ENCODE measurements around the gene HSD11B1L.

HSD11B1L gene

DNA sequence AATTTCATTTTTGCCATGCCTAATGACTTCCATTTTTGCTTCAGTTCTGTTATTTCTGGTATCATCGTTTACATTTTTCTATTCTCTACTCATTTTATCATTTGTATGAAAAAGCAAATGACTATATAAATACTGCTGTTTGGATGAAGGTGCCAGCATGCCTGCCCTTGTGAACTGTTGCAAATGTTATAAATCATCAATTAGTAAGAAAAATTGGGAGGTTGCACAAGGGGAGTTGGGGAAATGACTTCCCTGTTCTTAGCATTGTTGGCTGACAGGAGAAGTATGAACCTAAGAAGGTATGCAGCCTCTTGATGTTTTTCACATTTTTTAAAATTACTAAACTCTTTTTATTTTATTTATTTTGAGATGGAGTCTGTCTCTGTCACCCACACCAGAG, 42.9 kb upstream of the HSD11B1L start:
- Histone ChIP-seq H3K27me3 (no peaks in the 10 kb centered on the region), H3K9me3 (no peaks in the 10 kb centered on the region), H3K4me3 (ENCODE audit: low read depth, low read length) (no peak overlapping the region), H3K36me3 (peaks cover 52% of the 10 kb centered on the region), H3K4me1 (no peaks in the 10 kb centered on the region)
- no peak for DNase-seq
- TF ChIP-seq, protein P1, sequence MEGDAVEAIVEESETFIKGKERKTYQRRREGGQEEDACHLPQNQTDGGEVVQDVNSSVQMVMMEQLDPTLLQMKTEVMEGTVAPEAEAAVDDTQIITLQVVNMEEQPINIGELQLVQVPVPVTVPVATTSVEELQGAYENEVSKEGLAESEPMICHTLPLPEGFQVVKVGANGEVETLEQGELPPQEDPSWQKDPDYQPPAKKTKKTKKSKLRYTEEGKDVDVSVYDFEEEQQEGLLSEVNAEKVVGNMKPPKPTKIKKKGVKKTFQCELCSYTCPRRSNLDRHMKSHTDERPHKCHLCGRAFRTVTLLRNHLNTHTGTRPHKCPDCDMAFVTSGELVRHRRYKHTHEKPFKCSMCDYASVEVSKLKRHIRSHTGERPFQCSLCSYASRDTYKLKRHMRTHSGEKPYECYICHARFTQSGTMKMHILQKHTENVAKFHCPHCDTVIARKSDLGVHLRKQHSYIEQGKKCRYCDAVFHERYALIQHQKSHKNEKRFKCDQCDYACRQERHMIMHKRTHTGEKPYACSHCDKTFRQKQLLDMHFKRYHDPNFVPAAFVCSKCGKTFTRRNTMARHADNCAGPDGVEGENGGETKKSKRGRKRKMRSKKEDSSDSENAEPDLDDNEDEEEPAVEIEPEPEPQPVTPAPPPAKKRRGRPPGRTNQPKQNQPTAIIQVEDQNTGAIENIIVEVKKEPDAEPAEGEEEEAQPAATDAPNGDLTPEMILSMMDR (IDR thresholded peaks at IDR 0.05; ENCODE audit: low read depth, low read length), result no peak

DNA sequence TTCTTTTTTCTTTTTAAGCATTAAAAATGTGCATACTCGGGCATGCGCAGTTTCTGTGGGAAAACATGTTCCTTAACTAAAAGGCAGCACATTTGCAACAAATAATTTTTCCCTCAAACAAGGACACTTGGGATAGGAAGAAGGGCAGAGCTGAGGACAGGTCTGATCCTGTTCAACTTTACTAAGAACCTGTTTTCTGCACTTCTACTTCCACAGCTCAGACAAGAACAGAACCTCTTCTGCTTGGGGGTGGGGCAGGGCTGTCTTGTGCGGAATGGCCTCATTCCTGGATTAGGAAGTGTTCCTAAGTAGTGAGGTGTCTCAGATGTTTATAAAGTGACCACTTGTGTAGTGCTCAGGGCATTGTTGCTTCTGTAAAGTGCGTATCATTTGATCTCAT, 39.7 kb upstream of the HSD11B1L start:
- Histone ChIP-seq H3K9me3 (no peaks in the 10 kb centered on the region), H3K4me1 (no peaks in the 10 kb centered on the region), H3K27me3 (no peaks in the 10 kb centered on the region), H3K36me3 (peaks cover 64% of the 10 kb centered on the region), H3K4me3 (ENCODE audit: low read depth, low read length) (no peak overlapping the region)
- TF ChIP-seq, protein P1 (IDR thresholded peaks at IDR 0.05; ENCODE audit: low read depth, low read length), result no peak
- DNase-seq, result no peak

DNA sequence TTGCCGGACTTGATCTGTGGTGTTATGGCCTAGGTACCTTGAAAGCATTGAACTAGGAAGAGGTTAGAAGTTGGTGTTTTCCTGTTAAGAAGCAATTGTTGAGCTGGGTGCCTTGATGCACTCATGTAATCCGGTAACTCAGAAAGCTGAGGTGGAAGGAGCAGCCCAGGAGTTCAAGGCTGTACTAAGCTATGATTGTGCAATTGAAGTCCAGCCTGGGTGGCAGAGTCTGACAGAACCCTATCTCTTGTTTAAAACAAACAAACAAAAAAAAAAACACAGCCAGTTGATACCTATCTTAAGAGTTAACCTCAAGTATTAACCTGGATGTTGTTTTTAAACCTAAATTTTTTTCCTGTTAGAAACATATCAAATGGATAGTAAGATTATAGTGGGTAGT, 38.6 kb upstream of the HSD11B1L start:
- no peak for DNase-seq
- TF ChIP-seq, protein P1 (IDR thresholded peaks at IDR 0.05; ENCODE audit: low read depth, low read length), result no peak
- Histone ChIP-seq H3K4me3 (ENCODE audit: low read depth, low read length) (no peak overlapping the region), H3K9me3 (no peaks in the 10 kb centered on the region), H3K4me1 (no peaks in the 10 kb centered on the region), H3K27me3 (no peaks in the 10 kb centered on the region), H3K36me3 (peaks cover 67% of the 10 kb centered on the region)

DNA sequence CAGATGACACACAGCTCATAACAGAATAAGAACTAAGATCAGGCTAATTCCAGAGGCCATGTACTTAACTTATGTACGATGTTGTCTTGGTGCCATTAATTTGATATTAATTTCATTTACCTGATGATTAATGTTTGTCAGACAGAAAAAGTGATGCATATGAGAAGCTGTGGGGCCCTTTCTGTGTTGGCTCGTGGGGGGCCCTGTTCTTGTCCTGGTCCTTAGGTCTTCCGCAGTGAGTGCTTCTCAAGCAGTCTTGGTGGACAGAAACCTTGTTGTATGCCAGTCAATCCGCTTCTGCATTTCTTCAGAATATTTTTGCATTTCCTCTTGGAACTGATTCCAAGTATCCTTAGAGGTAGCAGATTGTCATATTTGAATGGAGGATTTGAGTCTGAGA, 37.8 kb upstream of the HSD11B1L start:
- Histone ChIP-seq H3K4me1 (no peaks in the 10 kb centered on the region), H3K27me3 (no peaks in the 10 kb centered on the region), H3K9me3 (no peaks in the 10 kb centered on the region), H3K36me3 (peaks cover 75% of the 10 kb centered on the region), H3K4me3 (ENCODE audit: low read depth, low read length) (no peak overlapping the region)
- DNase-seq, result no peak
- TF ChIP-seq, protein P1 (IDR thresholded peaks at IDR 0.05; ENCODE audit: low read depth, low read length), result no peak

DNA sequence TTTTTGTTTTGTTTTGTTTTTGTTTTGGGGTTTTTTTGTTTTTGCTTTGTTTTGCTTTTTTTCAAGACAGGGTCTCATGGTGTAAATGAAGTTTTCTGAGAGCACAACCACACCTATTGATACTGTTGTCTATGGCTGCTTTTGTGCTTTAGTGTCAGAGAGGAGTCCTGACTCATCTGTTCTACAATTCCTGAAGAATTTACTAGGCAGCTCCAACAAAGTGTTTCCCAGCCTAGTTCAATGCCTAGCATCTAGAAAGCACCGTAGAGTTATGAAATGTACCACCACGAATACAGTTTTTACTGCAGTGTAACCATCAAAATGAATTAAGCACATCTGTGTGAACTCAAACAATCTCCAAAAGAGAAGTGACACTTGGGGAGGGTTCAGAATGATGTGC, 36.8 kb upstream of the HSD11B1L start:
- Histone ChIP-seq H3K27me3 (no peaks in the 10 kb centered on the region), H3K9me3 (no peaks in the 10 kb centered on the region), H3K4me3 (ENCODE audit: low read depth, low read length) (no peak overlapping the region), H3K36me3 (peaks cover 82% of the 10 kb centered on the region), H3K4me1 (no peaks in the 10 kb centered on the region)
- no peak for DNase-seq
- TF ChIP-seq, protein P1 (IDR thresholded peaks at IDR 0.05; ENCODE audit: low read depth, low read length), result no peak

DNA sequence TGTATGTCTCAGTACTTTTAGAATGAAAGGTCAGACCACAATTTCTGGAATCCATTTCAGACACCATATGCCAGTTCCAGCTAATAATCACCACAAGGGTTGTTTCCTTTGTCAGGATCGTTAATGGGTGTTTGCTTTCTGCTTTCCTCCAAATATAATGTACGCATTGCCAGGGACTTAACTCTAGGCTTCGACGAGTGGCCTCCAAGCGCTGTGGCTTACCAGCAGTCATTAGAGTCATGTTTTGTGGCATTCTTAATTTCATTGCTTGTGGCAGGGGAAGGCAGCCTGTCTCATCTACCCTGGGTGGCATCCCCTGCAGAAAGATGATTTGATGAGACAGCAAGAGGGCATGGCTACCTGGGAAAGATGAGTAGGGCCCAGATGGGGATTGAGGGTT, 35.4 kb upstream of the HSD11B1L start:
- no peak for DNase-seq
- TF ChIP-seq, protein P1 (IDR thresholded peaks at IDR 0.05; ENCODE audit: low read depth, low read length), result no peak
- H3K36me3 ChIP-seq, result peaks cover 89% of the 10 kb centered on the region

More for the DNA sequence above, 35.4 kb upstream of the HSD11B1L start:
- H3K4me3 ChIP-seq (ENCODE audit: low read depth, low read length), result no peak overlapping the region
- H3K4me1 ChIP-seq, result no peaks in the 10 kb centered on the region
- no peaks in the 10 kb centered on the region for H3K9me3 ChIP-seq
- H3K27me3 ChIP-seq, result no peaks in the 10 kb centered on the region
